ENCODE data around the gene ITCH. TPM values are rescaled to one million over a fixed set of nuclear protein-coding genes. Genes with fewer than 3 reads are reported as not detected.
A peak's percentile ranks its signal among the peaks of the same experiment; 100 is the strongest.
"Not testable (repeated sequence)": the region's sequence is repeated elsewhere in the genome, so short reads cannot be mapped to it uniquely, and the experiment has no call there.

ITCH gene
- total RNA-seq, 1 experiment from 2014 or later, result 138 TPM

GRCh38 chr20:34483585-34484220, 120.6 kb downstream of the ITCH start:
- BruUV-seq (replicated peaks); intact Hi-C loops (cut with micrococcal nuclease; ENCODE audit: unreplicated experiment); H3K27me3 Mint-ChIP-seq (ENCODE audit: insufficient read depth, unreplicated experiment); H3K4me3 ChIP-seq (ENCODE audit: low read depth, low read length); H3K4me3 Mint-ChIP-seq (ENCODE audit: unreplicated experiment); H3K9me3 Mint-ChIP-seq (ENCODE audit: unreplicated experiment); POLR2A ChIA-PET; H3K9me3 ChIP-seq; H3K27me3 ChIP-seq (replicated peaks; ENCODE audit: control insufficient read depth, insufficient read depth, low read length); DNase-seq: not testable (repeated sequence)
- H3K27ac Mint-ChIP-seq (ENCODE audit: unreplicated experiment), result peak overlapping the region; percentile 5
- peaks cover 100% of the 10 kb centered on the region for H3K36me3 Mint-ChIP-seq (ENCODE audit: insufficient read depth, unreplicated experiment)
- Histone ChIP-seq H3K36me3 (ENCODE audit: control insufficient read depth, insufficient read depth, low read length) (peaks cover 18% of the 10 kb centered on the region), H3K4me1 (peaks cover 15% of the 10 kb centered on the region)
- CTCF ChIA-PET, result interaction anchor here (0.8 to 1.3 kb wide), 2 partner anchors 39 to 171 kb away, joined by 3 read pairs; no protein-coding TSS in a partner anchor
- peaks cover 17% of the 10 kb centered on the region for H3K4me1 Mint-ChIP-seq (ENCODE audit: low read depth, unreplicated experiment)

GRCh38 chr20:34485068-34485634, 122.1 kb downstream of the ITCH start:
- no peak overlapping the region for H3K27ac Mint-ChIP-seq (ENCODE audit: unreplicated experiment)
- Histone ChIP-seq H3K27me3 (replicated peaks; ENCODE audit: control insufficient read depth, insufficient read depth, low read length) (no peaks in the 10 kb centered on the region), H3K4me3 (ENCODE audit: low read depth, low read length) (no peak overlapping the region), H3K36me3 (ENCODE audit: control insufficient read depth, insufficient read depth, low read length) (peaks cover 18% of the 10 kb centered on the region), H3K9me3 (peaks cover 4% of the 10 kb centered on the region; the same call in 1 of the 2 replicates), H3K4me1 (peaks cover 15% of the 10 kb centered on the region)
- H3K4me1 Mint-ChIP-seq (ENCODE audit: low read depth, unreplicated experiment), result peaks cover 17% of the 10 kb centered on the region
- H3K4me3 Mint-ChIP-seq (ENCODE audit: unreplicated experiment), result no peak overlapping the region
- peaks cover 98% of the 10 kb centered on the region for H3K36me3 Mint-ChIP-seq (ENCODE audit: insufficient read depth, unreplicated experiment)
- peaks cover 9% of the 10 kb centered on the region for H3K9me3 Mint-ChIP-seq (ENCODE audit: unreplicated experiment)
- ChIA-PET CTCF (interaction anchor here (0.6 to 1.1 kb wide), 3 partner anchors 12 to 1431 kb away, joined by 4 to 7 read pairs (median 5); no protein-coding TSS in a partner anchor), POLR2A (no interaction called here)
- no peak for DNase-seq
- no TSS peak for BruUV-seq (replicated peaks)
- intact Hi-C loops (cut with micrococcal nuclease; ENCODE audit: unreplicated experiment), result no loop called here
- no peak for TF ChIP-seq CTCF (IDR thresholded peaks at IDR 0.05; ENCODE audit: insufficient read depth in 1 of 2, low read depth in 1 of 2, low read length in 1 of 2, severe bottlenecking in 1 of 2, unreplicated experiment in 1 of 2)
- no peaks in the 10 kb centered on the region for H3K27me3 Mint-ChIP-seq (ENCODE audit: insufficient read depth, unreplicated experiment)

GRCh38 chr20:34491226-34491931, 128.3 kb downstream of the ITCH start:
- Mint-ChIP-seq H3K4me1 (ENCODE audit: low read depth, unreplicated experiment) (peaks cover 6% of the 10 kb centered on the region), H3K36me3 (ENCODE audit: insufficient read depth, unreplicated experiment) (peaks cover 83% of the 10 kb centered on the region), H3K9me3 (ENCODE audit: unreplicated experiment) (no peaks in the 10 kb centered on the region), H3K27ac (ENCODE audit: unreplicated experiment) (no peak overlapping the region), H3K27me3 (ENCODE audit: insufficient read depth, unreplicated experiment) (no peaks in the 10 kb centered on the region), H3K4me3 (ENCODE audit: unreplicated experiment) (no peak overlapping the region)
- POLR2A ChIA-PET, result interaction anchor here (0.6 kb wide), 1 partner anchor 128 kb away, joined by 4 read pairs; no protein-coding TSS in a partner anchor
- BruUV-seq (replicated peaks), result no TSS peak
- Histone ChIP-seq H3K4me1 (no peaks in the 10 kb centered on the region), H3K27me3 (replicated peaks; ENCODE audit: control insufficient read depth, insufficient read depth, low read length) (no peaks in the 10 kb centered on the region), H3K4me3 (ENCODE audit: low read depth, low read length) (no peak overlapping the region), H3K36me3 (ENCODE audit: control insufficient read depth, insufficient read depth, low read length) (peaks cover 12% of the 10 kb centered on the region), H3K9me3 (no peaks in the 10 kb centered on the region)
- CTCF ChIA-PET, result interaction anchor here (0.5 to 0.6 kb wide), 2 partner anchors 24 to 179 kb away, joined by 3 read pairs; no protein-coding TSS in a partner anchor
- intact Hi-C loops (cut with micrococcal nuclease; ENCODE audit: unreplicated experiment), result no loop called here
- no peak for DNase-seq
- no peak for TF ChIP-seq CTCF (IDR thresholded peaks at IDR 0.05; ENCODE audit: insufficient read depth in 1 of 2, low read depth in 1 of 2, low read length in 1 of 2, severe bottlenecking in 1 of 2, unreplicated experiment in 1 of 2)
